Adipose tissue (tissue), 3 donors: ENCODE measurements around the gene MACROD2. TPM values are rescaled to one million over a fixed set of nuclear protein-coding genes. Genes with fewer than 3 reads are reported as not detected.

Experiments used
- H3K27ac ChIP-seq: one replicate; pipeline ENCODE4 v1.5.1; 2013; ENCODE audit warnings: low read depth, low read length
- WGBS, 3 donors: extraction: QIAGEN DNeasy Blood & Tissue Kit; methylation state at CpG; one replicate each; pipeline ENCODE4 v1.1.7; 2013; 5-methylcytosine and 5-hydroxymethylcytosine counted together
- polyA plus RNA-seq, 3 donors: library from polyadenylated mRNA; stranded (reverse); fragments of 200-250 nt; gene quantifications; one replicate each; pipeline ENCODE4 v1.2.3, GENCODE V29; 2013
- donor health status: healthy with polysubstance abuse.
- donor health status: Bipolar disorder and iron deficiency.
- donor health status: healthy.

The MACROD2 gene
- polyA plus RNA-seq, 3 donors, result 0.11 to 0.98 (median 0.56) TPM

DNA sequence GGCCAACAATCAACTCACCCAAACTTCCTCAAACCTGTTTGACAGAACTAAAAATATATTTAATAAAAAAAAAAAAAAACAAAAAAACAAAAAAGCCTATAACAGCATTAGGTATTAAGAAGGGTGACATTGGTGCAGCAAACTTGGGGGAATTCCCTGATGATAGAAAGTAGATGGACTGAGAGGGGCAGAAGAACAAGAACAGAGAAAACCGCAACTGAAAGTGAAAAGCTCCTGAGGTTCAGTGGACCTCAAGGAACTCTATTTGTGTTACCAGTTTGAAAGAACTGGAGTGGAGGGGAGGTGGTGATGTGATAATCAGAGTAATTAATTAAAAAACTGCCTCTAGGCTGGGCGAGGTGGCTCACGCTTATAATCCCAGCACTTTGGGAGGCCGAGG is 53.8 kb downstream of the MACROD2 start:
- no peak overlapping the region for H3K27ac ChIP-seq
- WGBS, 3 donors, result 88 to 97% (median 97%) methylated on average over 4 of the region's 4 CpGs

DNA sequence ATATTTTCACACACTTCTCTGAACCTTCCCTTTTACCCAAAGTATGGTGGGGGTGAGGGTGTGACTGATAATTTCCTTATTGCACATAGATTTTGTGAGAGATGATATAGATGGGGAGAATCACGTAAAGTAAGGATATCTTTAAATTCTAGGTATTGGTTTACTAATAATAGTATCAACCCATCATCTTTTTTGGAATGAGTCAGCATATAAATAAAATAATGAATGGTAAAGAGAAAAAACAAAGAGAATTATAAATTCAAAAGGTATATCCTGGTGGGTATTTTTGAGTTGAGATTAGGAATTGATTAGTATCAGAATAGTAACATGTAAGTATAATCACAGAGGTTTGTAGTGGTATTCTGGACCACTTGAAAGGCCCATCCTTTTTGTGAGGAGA is 56.1 kb downstream of the MACROD2 start:
- WGBS, 3 donors, result 68 to 92% (median 86%) methylated on average over 1 of the region's 1 CpG

GRCh38 chr20:14055127-14055742 is 59.9 kb downstream of the MACROD2 start:
- H3K27ac ChIP-seq, result no peak overlapping the region
- WGBS, 3 donors, result 0 to 2% (median 1%) methylated on average over 4 of the region's 4 CpGs

More for the DNA sequence above, 56.1 kb downstream of the MACROD2 start:
- H3K27ac ChIP-seq, result no peak overlapping the region

- H3K27ac ChIP-seq, result no peak overlapping the region
- 51 to 91% (median 90%) methylated on average over 2 of the region's 2 CpGs for WGBS, 3 donors
Measured at GRCh38 chr20:14062171-14062570, 66.9 kb downstream of the MACROD2 start.

DNA sequence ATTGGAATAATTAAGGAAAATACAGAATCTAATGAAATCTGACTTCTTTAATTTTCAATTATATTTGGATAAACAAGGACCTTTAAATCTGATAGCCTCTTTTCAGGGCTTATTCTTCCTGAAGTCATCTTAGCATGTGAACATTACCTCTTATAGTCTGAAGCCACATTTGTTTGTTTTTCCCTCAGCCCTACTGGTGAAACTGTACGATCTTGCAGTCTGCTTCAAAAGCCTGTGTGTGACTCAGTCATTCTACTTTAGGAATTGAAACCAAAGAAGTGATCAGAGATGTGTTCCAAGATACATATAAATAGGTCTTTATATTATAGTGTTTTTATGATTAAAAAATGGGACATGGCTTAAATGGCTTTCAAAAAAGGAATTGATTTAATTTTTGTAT is 67.5 kb downstream of the MACROD2 start:
- H3K27ac ChIP-seq, result no peak overlapping the region
- WGBS, 3 donors, result 59 to 63% (median 61%) methylated on average over 1 of the region's 1 CpG

DNA sequence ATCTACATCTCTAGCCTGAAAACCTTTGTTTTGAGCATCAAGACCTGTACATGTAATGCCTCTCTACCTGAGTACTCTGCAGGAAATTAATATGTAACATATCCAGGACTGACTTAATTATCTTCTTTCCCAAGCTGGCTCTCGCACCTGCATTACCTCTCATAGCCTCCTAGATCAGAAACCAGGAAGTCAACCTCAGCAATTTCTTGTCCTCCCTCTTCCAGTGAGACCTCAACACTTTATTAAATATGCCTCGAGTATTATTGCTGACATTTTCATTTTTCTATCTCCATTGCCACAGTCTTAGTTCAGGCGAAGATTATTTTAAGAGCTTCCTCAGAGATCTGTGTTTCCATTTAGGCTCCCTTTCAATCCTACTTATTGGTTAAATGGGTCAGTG is 69.0 kb downstream of the MACROD2 start:
- WGBS, 3 donors, result 56 to 84% (median 83%) methylated on average over 3 of the region's 3 CpGs
- H3K27ac ChIP-seq, result no peak overlapping the region

GRCh38 chr20:14064921-14065320 is 69.6 kb downstream of the MACROD2 start:
- H3K27ac ChIP-seq, result no peak overlapping the region
- 62 to 95% (median 85%) methylated on average over 5 of the region's 5 CpGs for WGBS, 3 donors

DNA sequence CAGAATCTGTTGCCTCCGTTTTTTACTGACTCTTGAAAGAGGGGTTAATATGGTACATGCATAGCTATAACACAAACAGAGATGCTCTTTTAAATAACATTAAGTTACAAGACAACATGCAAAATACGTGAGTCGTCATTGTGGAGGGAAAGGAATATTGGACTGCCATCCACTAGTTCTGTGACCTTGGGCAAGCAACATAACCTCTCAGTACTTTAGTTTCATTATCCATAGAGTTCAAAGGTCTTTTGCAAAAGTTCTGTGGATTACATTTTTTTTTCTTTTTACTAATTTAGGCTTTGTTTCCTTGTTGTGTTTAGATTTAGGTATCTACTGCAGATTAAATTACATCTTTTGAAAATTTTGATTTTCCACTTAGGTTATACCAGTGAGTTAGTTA is 70.5 kb downstream of the MACROD2 start:
- no peak overlapping the region for H3K27ac ChIP-seq
- WGBS, 3 donors, result 56 to 88% (median 78%) methylated on average over 3 of the region's 3 CpGs

DNA sequence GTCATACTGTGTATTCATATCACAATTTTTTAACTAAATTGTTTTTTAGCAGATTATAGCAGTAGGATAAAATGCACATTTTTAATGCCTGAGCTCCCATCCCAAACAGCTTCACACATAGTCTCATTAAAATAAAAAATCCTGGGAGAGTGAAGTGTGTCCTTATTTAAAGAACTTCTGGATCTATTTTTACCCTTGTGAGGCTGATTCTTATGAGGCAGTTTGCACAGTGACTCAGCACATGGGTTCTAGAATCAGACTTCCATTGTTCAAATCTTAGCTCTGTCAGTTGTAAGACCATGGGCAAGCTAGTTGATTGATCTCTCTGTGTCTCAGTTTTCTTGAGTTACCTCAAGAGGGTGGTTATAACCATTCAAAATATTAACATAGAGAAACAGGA is 72.3 kb downstream of the MACROD2 start:
- H3K27ac ChIP-seq, result no peak overlapping the region

- WGBS, 3 donors, result 88 to 89% (median 88%) methylated on average over 5 of the region's 5 CpGs
Measured at GRCh38 chr20:14069796-14070195, 74.5 kb downstream of the MACROD2 start.

GRCh38 chr20:14093652-14094051 is 98.3 kb downstream of the MACROD2 start:
- no peak overlapping the region for H3K27ac ChIP-seq
- 15 to 72% (median 61%) methylated on average over 1 of the region's 1 CpG for WGBS, 3 donors

More at GRCh38 chr20:14069796-14070195, 74.5 kb downstream of the MACROD2 start:
- H3K27ac ChIP-seq, result no peak overlapping the region

DNA sequence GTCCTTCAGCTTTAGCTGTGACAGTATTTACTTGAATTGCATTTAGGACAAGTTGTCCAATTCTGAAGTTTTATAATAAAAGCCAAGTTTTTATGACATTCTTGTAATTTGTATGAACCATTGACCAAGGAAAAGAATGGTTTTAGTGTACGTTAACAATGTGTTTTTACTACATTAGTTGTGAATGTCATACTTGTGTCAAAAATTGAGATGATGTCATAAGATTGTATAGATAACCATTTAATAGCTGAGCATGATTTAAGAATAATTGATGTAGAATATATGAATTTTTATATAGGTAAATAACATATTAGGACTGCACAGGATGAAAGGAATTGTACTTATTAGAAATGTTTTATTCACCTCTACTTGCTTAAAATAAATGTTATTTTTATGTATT is 102.9 kb downstream of the MACROD2 start:
- 79 to 85% (median 82%) methylated on average over 1 of the region's 1 CpG for WGBS, 3 donors
- no peak overlapping the region for H3K27ac ChIP-seq

- WGBS, 3 donors, result 58 to 67% (median 61%) methylated on average over 3 of the region's 3 CpGs
- no peak overlapping the region for H3K27ac ChIP-seq
Measured at GRCh38 chr20:14113416-14113815, 118.1 kb downstream of the MACROD2 start.

GRCh38 chr20:14114065-14114704 is 118.9 kb downstream of the MACROD2 start:
- WGBS, 3 donors, result 78 to 90% (median 82%) methylated on average over 3 of the region's 3 CpGs
- H3K27ac ChIP-seq, result no peak overlapping the region

DNA sequence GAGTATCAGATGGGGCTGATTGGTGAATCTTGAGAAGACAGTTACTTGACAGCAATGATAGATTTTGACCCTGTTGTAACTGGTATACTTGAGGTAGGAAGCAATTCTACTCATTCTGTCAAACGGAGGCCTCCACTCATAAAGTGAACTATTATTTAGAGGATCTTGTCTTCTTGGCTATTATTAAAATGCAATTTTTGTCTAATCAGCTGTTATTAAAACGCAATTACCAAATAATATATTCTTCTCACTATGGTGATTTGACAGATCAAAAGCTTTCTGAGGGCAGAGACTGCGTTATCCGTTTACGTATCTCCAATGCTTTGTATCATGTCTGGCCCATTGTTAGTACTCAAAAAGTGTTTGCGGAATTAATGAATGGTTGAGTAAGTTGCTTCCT is 120.7 kb downstream of the MACROD2 start:
- WGBS, 3 donors, result 95 to 96% (median 95%) methylated on average over 6 of the region's 6 CpGs

GRCh38 chr20:14117768-14118167 is 122.5 kb downstream of the MACROD2 start:
- H3K27ac ChIP-seq, result no peak overlapping the region
- WGBS, 3 donors, result 54 to 70% (median 65%) methylated on average over 2 of the region's 2 CpGs

More for the DNA sequence above, 120.7 kb downstream of the MACROD2 start:
- no peak overlapping the region for H3K27ac ChIP-seq

- no peak overlapping the region for H3K27ac ChIP-seq
- WGBS, 3 donors, result 63 to 72% (median 68%) methylated on average over 2 of the region's 2 CpGs
Measured at GRCh38 chr20:14126856-14127255, 131.5 kb downstream of the MACROD2 start.

GRCh38 chr20:14127514-14128223 is 132.4 kb downstream of the MACROD2 start:
- 61 to 89% (median 76%) methylated on average over 2 of the region's 2 CpGs for WGBS, 3 donors
- H3K27ac ChIP-seq, result no peak overlapping the region

DNA sequence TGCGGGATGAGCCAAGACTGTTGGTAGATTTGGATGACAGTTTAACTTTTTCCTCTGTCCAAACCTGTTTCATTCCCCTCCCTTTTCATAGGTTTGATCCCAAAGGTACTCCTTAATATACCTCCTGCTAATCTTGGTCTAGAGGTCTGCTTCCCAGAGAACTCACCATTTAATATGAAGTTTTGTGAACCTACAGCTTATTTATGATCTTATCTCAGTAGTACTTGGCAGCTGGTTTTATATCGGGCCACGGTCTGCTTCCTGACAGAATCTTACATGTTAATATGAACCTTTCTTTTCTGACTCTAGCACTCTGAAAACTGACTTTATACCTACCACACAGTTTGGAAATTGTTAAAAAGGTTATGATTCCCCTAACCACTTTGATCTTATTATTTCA is 138.7 kb downstream of the MACROD2 start:
- no peak overlapping the region for H3K27ac ChIP-seq
- 89 to 96% (median 91%) methylated on average over 3 of the region's 3 CpGs for WGBS, 3 donors

- 20 to 30% (median 29%) methylated on average over 5 of the region's 5 CpGs for WGBS, 3 donors
- no peak overlapping the region for H3K27ac ChIP-seq
Measured at GRCh38 chr20:14142171-14142570, 146.9 kb downstream of the MACROD2 start.
